ENCODE measurements around the gene STK24. TPM values are rescaled to one million over a fixed set of nuclear protein-coding genes. Genes with fewer than 3 reads are reported as not detected.
A peak's percentile ranks its signal among the peaks of the same experiment; 100 is the strongest.

The STK24 gene
- polyA plus RNA-seq, 3 donors: 14.2 to 59.8 (median 28.9) TPM

DNA sequence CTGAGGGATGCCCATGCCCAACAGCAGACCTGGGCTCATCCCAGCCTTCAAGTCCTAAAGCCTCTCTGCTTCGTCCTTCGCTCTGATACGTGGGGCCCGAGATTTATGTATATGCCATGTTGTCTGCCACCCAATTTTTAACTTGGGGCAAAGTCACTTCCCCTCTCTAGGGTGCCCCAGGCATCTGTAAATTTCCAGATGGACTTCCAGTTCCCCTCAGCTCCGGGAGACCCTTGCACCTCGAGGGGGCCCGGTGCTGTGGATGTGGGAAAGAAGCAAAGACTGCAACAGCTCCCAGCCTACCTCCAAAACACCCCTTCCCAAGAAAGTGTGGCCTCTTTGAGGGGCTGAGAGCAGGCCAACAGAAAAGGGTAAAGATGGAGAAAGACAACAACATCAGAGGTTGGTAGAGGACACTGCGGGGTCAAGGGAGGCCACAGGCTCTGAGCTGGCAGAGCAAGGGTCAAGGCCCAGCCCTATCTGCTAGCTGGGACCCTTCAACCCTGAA lies 97.4 kb downstream of the STK24 start:
- no peak overlapping the region for H3K4me2 ChIP-seq (replicated peaks; ENCODE audit: extremely low read depth, low read length, poor library complexity, severe bottlenecking)
- H3K9me3 Mint-ChIP-seq: no peaks in the 10 kb centered on the region
- H3K4me3 ChIP-seq (replicated peaks in 1 of 3; ENCODE audit: low read depth in 2 of 3, low read length in 3 of 3): no peak overlapping the region
- peak overlapping the region in 1 of 2 donors; percentile 23 for H3K27ac ChIP-seq (ENCODE audit: low read depth in 1 of 2, low read length in 2 of 2)
- no peaks in the 10 kb centered on the region for H3K9me3 ChIP-seq (replicated peaks in 1 of 2; ENCODE audit: control insufficient read depth in 1 of 2, insufficient read depth in 1 of 2, low read length in 2 of 2)
- no peak for DNase-seq
- H3K9ac ChIP-seq (ENCODE audit: insufficient read depth, low read length, poor library complexity, severe bottlenecking): no peak overlapping the region
- H3K27me3 ChIP-seq (ENCODE audit: control insufficient read depth in 2 of 2, insufficient read depth in 2 of 2, low read length in 2 of 2): no peaks in the 10 kb centered on the region
- H3K27me3 Mint-ChIP-seq (ENCODE audit: low read depth in 3 of 3): peaks cover 0 to 4% (median 1%) of the 10 kb centered on the region in 3 donors
- peaks cover 52 to 54% of the 10 kb centered on the region in 2 donors for H3K36me3 Mint-ChIP-seq
- TF ChIP-seq, protein P1, sequence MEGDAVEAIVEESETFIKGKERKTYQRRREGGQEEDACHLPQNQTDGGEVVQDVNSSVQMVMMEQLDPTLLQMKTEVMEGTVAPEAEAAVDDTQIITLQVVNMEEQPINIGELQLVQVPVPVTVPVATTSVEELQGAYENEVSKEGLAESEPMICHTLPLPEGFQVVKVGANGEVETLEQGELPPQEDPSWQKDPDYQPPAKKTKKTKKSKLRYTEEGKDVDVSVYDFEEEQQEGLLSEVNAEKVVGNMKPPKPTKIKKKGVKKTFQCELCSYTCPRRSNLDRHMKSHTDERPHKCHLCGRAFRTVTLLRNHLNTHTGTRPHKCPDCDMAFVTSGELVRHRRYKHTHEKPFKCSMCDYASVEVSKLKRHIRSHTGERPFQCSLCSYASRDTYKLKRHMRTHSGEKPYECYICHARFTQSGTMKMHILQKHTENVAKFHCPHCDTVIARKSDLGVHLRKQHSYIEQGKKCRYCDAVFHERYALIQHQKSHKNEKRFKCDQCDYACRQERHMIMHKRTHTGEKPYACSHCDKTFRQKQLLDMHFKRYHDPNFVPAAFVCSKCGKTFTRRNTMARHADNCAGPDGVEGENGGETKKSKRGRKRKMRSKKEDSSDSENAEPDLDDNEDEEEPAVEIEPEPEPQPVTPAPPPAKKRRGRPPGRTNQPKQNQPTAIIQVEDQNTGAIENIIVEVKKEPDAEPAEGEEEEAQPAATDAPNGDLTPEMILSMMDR (IDR thresholded peaks at IDR 0.05): no peak
- intact Hi-C loops (cut with micrococcal nuclease): loop anchor here (2.0 to 10.0 kb wide), 3 partner anchors 43 to 89 kb away; no protein-coding TSS in a partner anchor
- peaks cover 95% of the 10 kb centered on the region for H4K20me1 ChIP-seq (ENCODE audit: insufficient read depth, low read length)
- no peak overlapping the region for H3K4me3 Mint-ChIP-seq
- WGBS (ENCODE audit: insufficient coverage): 100% methylated on average over 3 of the region's 8 CpGs
- H3K36me3 ChIP-seq (replicated peaks in 1 of 2; ENCODE audit: control insufficient read depth in 1 of 2, insufficient read depth in 2 of 2, low read length in 2 of 2): peaks cover 14 to 21% of the 10 kb centered on the region in 2 donors
- peaks cover 55% of the 10 kb centered on the region for H3K79me2 ChIP-seq (ENCODE audit: insufficient read depth, low read length)
- peaks cover 25 to 30% of the 10 kb centered on the region in 2 donors for H3K4me1 ChIP-seq (ENCODE audit: control insufficient read depth in 1 of 2, insufficient read depth in 2 of 2, low read length in 2 of 2)
- peaks cover 47% of the 10 kb centered on the region for H3K4me1 Mint-ChIP-seq
- no peak overlapping the region for H2AFZ ChIP-seq (ENCODE audit: insufficient read depth, low read depth, low read length, poor library complexity, severe bottlenecking)
- peak overlapping the region in 6 of 7 donors; percentile 24 to 77 (median 61) for H3K27ac Mint-ChIP-seq

DNA sequence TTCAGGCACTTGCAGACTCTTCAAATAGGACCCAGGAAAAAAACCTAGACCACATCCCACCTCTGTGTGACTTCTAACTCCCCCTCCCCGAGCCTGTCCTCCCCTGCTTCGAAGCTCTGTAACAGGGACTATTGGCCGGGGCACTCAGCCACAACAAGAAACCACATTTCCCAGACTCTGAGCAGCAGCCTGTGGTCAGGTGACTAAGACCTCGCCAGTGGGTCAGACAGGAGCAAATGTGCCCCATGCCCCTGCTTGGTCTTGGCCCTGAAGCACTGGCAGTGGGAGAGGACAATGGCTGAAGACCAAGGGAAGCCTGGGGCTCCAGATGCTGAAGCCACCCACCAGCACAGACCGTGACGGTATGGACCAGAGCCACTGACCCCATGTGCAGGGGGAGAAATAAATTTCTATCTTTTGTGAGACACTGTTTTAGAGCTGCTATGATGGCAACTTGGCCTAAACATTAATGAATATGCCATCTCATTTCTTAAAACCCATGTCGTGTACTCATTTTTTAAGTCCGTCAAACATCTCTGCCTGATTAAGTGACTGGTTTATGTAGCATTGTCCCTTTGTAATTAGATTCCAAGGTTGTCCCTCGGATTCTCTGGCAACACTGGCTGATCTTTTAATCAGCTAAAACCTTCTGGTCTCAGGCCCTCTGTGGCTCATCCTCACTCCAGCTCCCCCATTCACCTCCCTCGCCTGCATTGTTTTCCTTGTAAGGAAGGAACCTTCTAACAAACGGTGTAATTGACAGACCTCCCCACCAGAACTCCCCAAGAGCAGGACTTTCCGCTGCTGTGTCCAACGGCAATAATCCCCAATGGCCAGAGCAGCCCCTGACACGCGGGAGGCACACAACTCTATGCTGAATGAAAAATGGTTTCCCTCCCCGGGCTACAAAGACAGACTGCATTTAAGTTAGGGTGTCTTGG lies 98.4 kb downstream of the STK24 start:
- 56% methylated on average over 11 of the region's 16 CpGs for WGBS (ENCODE audit: insufficient coverage)
- peaks cover 37% of the 10 kb centered on the region for H3K4me1 Mint-ChIP-seq
- H3K4me3 Mint-ChIP-seq: no peak overlapping the region
- Histone ChIP-seq H3K4me3 (replicated peaks in 1 of 3; ENCODE audit: low read depth in 2 of 3, low read length in 3 of 3) (no peak overlapping the region), H3K36me3 (replicated peaks in 1 of 2; ENCODE audit: control insufficient read depth in 1 of 2, insufficient read depth in 2 of 2, low read length in 2 of 2) (peaks cover 25 to 31% of the 10 kb centered on the region in 2 donors), H3K27ac (ENCODE audit: low read depth in 1 of 2, low read length in 2 of 2) (no peak overlapping the region), H3K9me3 (replicated peaks in 1 of 2; ENCODE audit: control insufficient read depth in 1 of 2, insufficient read depth in 1 of 2, low read length in 2 of 2) (no peaks in the 10 kb centered on the region), H3K9ac (ENCODE audit: insufficient read depth, low read length, poor library complexity, severe bottlenecking) (no peak overlapping the region), H2AFZ (ENCODE audit: insufficient read depth, low read depth, low read length, poor library complexity, severe bottlenecking) (no peak overlapping the region), H3K27me3 (ENCODE audit: control insufficient read depth in 2 of 2, insufficient read depth in 2 of 2, low read length in 2 of 2) (no peaks in the 10 kb centered on the region), H3K79me2 (ENCODE audit: insufficient read depth, low read length) (peaks cover 45% of the 10 kb centered on the region), H4K20me1 (ENCODE audit: insufficient read depth, low read length) (peaks cover 89% of the 10 kb centered on the region), H3K4me1 (ENCODE audit: control insufficient read depth in 1 of 2, insufficient read depth in 2 of 2, low read length in 2 of 2) (peaks cover 20 to 23% of the 10 kb centered on the region in 2 donors), H3K4me2 (replicated peaks; ENCODE audit: extremely low read depth, low read length, poor library complexity, severe bottlenecking) (no peak overlapping the region)
- peaks cover 0 to 4% (median 1%) of the 10 kb centered on the region in 3 donors for H3K27me3 Mint-ChIP-seq (ENCODE audit: low read depth in 3 of 3)
- DNase-seq: peak; percentile 27 to 71 (median 68)
- no peaks in the 10 kb centered on the region for H3K9me3 Mint-ChIP-seq
- TF ChIP-seq, protein P1 (IDR thresholded peaks at IDR 0.05): no peak
- H3K36me3 Mint-ChIP-seq: peaks cover 55 to 61% of the 10 kb centered on the region in 2 donors
- peak overlapping the region in 6 of 7 donors; percentile 13 to 86 (median 81) for H3K27ac Mint-ChIP-seq
- intact Hi-C loops (cut with micrococcal nuclease): loop anchor here (5.0 to 10.0 kb wide), 2 partner anchors 44 to 86 kb away; no protein-coding TSS in a partner anchor
